COR-L47 (cell line): Measurements from ENCODE around the gene VSNL1.

ENCODE experiments used
- DNase-seq: peaks from one replicate; lab custom pipeline; 2025; lab: John Stamatoyannopoulos, UW

Gene VSNL1

DNA sequence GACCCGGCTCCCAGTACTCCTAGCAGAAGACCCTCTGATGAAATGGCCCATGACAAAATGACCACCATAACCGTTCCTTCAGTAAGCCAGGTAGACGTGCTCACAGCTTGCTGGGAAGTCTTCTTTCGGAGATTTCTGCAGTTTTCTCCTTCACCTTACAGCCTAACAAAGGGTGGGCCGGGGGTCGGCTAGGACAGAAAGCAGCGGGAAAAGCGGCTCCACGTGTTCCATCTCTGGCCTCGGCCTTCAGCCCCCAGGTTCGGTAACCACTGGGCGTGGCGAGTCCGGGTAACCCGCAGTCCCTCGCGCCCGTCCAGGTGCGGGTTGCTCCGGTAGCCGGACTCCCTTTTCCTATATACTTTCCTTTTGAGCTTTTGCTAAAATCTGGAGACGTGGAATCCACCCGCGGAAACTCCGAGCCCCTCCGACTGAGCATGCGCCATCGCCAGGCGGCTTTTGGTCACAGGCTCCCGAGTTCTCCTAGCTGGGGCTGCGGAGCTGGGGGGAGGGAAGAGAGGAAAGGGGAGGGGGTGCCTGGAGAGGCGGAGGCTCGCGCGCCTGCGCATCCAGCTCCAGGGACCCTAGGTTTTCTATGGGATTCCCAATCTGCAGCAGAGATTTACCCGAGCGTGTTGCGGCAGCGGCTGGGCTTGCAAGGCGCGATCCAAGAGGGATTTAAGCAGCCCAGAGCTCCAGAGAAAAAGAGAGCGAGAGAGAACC, at the start of gene VSNL1:
TSS of gene VSNL1 (plus strand) at position 604 of the 720 bp plus-strand sequence. CDS start 51,379 bp downstream, outside the sequence.
- DNase-seq = peak; percentile 92

DNA sequence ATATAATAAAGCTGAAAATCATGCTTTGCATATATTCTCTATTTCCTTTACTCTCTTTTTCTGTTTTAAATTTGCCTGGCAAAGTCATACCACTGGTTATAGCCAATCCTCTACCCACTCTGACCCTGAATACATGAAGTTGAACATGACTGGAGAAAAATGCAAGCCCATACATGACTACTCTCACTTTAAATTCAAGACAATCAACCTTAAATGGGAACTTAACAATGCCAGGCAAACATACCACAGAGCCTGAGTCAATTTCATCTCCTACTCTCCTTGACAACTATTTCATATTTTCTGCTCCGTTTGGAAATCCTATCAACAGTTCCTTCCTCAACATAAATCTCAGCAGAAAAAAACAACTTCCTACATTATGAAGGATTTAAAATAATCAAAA, 44.9 kb upstream of the VSNL1 start:
- no peak for DNase-seq

DNA sequence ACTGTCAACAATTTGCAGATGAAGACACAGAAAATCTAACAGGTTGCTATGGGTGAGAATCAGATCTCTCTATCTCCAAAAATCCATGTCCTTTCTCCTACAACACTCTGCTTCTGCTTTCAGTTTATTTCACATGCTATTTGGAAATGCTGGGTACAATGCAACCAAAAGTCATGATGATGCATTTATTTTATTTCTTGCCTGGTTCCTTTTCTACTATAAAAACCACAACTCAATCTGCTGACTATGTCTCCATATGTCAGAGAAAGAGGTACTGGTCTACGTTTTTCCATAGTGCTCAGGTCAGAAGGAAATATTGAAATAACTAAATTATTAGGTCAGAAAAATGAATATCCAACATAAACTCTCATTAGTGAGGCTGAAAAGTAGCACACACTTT, 42.8 kb upstream of the VSNL1 start:
- no peak for DNase-seq

DNA sequence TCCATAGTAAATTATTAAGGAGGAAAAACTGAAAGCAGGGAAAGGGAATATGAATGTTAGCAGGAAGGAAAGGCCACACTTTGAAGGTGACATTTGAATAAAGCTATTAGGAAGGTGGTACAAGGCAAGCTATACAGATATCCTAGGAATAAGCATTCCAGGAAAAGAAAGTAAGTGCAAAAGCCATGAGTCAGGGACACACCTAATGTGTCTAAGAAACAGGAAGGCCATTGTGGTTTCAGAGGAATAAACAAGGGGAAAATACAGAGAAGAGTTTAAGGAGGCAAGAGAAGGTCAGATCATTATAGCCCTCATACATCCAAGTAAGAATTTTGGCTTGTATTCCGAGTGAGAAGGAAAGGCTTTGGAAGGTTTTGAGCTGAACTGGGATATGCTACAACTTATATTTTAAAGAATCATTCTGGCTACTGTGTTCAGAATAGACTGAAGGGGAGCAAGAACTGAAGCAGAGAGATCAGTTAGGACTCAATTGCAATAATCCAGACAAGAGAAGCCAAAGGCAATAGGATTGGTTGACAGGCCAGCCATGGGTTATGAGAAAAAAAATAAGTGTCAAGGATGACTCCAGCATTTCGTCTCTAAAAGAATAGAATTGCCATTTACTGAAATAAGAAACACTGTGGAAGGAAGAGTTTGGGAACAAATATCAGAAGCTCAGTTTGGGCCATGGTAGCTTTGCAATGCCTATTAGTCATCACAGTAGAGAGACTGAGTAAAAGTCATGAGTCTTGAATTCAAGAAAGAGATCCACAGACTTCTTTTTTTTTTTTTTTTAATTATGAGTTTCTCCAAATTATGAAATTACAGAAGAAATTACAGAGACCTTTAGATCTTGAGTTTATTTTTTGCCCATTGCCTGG, 33.5 kb upstream of the VSNL1 start:
- DNase-seq = no peak

DNA sequence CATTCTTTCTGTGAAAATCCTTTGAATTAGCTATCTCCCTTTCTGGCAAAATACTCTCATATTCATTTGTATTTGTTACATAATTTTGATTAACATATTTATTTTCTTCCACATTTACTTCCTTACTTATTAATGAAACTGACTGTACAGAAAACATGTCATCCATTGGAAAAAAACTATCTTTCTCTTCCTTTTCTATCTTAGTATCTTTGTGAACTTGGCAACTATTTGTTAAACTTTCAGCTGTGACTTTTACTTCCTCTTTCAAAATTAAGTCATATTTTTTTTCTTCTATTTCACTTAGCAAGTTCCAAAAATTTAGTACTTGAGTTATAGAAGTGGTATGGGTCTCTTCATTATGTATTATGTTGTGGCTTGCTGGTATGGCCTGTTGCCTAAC, 24.8 kb upstream of the VSNL1 start:
- DNase-seq = no peak

DNA sequence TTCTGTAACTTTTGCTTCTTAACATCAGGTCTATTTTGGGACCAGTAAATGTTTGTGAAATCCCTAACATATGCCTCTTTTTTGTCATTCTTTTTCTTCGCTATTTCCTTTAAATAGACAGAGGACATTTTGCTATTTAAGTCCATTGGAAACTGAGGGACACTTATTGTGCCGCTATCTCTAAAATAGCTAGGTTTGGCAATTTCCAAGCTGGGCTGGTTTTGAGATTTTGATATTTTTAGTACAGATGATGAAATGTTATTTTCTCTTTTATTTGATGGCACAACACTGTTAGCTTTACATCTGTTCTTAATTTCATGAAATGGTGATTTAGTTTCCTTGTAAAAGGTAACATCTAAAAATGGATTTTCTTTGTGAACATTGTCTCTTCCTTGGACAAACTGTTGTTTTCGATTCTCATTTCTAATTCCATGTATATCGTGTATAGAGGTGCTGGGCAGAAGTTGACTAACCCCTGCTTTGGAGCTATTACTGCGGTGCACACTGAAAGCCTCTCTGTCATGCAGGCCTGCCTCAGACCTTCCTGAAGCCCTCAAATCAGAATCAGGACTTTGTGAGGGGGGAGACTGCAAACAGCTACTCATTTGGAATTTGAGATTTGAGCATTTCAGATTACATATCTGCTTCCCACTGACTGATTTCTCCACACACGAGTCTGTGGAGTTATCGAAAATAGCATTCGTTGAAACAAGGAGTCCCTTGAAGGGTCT, 22.9 kb upstream of the VSNL1 start:
- DNase-seq = no peak

DNA sequence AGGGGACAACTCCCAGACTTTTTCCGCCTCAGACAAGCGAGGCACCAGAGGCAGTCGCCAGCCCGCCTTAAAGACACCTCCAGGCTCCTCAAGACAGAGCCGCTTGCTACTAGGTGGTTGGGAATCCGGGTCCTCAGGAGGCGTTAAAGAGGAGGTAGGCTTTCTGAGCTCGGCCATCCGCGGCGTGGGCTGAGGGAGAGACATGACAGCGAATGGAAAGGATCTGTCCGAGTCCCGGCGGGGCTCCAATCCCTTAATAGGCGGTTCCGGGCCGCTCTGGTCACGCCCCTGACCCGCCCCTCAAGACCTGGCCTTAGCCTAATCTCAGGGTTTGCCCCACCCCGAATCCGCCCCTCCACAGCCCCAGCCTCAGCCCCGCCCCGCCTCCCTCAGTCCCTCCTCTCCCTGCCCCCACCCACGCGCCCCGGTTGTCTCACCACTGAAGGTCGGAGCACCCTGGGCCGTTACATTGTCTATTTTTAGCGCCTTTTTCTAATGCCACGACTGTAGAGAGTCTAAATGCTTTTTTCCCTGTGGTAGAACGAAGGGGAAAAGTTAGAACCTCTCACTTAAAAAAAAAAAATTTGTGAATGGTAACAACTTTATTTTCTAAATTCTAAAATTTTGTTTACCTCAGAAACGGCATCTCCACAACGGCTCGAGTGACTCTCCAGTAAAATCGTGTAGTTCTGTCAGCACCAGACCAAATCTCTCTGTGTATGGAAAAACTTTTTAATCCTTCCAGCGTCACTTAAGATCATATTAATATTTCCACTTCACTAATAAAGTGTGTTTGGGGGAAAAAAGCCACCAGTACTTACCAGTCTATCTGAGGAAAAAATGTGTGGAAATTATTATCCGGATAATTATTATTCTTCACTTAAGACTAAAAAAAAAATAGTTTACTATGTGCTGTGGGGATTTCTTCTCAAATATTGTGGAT, 22.0 kb upstream of the VSNL1 start, which contains the start of gene RAD51AP2:
TSS of gene RAD51AP2 (minus strand) at position 229 of the 943 bp plus-strand sequence. CDS start at position 204, 25 bp downstream.
- peak; percentile 72 for DNase-seq

DNA sequence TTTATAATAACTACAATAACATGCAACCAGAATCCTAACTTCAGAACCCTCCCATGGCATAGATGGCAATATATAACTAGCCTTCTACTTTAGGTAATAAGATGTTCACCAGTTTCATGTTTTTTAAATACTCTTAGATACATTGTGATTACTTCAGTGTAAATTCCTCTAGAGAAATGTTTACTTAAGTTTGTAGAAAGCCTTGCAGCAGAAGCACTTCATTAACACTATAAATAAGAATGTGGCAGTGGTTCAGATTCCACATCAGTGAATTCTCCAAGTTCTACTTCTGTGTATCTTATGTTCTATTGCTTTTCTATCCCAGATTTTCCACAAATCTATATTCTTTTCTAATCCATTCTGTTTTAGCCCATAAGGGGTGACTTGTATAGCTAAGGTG, 21.0 kb upstream of the VSNL1 start:
- no peak for DNase-seq

DNA sequence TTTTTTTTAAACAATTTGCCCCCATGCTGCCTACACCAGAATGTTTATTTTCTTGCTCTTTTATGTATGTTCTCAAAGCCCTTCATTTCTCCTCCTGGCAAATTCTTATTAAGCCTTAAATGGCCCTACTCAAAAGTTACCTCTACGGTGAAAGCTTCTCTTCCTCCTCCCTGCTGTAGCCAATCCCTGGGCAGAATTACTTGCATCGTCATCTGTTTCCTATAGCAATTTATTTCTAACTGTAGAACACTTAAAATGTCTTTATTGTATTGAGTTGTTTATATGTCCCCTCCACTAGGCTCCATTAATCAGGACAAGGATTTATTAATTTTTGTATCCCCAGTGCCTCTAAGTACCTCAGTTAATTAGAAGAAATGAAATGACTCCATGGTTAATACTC, 19.7 kb upstream of the VSNL1 start:
- no peak for DNase-seq

DNA sequence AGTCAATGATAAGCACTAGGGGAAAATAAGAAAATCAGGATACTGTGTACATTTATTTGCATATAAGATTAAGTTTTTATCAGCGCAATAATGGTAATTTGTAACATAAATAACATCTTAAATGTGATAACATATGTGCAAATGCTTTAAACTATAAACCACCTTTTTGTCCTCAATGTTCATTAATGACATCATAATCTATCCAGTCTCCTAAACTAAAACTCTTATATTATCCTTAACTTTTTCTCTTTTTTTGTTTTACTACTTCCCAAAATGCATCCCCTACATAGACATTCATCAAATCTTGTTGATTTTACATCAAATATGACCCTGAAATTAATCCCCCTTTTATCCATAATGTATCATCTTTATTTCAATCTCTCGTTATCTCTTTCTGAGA, 18.9 kb upstream of the VSNL1 start:
- DNase-seq = no peak

DNA sequence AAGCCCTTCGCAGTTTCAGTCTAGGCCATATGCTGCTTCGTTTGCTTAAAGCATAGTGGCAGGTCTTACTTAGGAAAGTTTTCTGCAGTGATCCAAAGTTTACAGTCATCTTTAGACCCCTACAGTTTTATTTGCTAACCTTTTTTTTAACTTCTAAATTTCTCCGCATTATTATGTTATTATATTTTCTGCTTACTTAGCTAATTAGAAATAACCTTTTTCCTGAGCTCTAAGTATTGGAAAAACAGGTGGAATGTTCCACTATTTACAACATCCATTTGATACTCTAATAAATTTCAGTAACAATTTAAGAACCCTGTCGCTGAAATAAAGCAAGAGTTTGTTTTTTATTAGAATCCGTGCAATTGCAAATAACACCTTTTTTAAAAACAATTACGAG, 18.2 kb upstream of the VSNL1 start:
- DNase-seq = no peak

DNA sequence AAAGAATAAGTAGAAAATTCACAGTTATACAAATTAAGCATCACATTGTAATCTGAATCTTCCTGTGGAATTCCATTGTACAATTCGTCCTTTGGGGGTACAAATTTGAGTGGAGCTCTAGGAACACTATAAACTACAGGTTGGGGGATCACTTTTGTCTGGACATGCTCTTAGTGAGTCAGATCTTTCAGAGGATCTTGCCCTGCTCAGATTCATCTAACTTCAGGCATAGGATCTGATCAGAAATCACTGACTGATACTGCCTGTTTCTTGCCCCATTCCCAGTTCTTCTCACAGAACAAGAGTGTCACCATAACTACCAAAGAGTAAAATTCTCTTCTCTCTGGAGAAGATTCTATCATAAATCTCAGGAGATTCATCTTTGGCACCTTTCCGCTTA, 10.7 kb upstream of the VSNL1 start:
- no peak for DNase-seq

DNA sequence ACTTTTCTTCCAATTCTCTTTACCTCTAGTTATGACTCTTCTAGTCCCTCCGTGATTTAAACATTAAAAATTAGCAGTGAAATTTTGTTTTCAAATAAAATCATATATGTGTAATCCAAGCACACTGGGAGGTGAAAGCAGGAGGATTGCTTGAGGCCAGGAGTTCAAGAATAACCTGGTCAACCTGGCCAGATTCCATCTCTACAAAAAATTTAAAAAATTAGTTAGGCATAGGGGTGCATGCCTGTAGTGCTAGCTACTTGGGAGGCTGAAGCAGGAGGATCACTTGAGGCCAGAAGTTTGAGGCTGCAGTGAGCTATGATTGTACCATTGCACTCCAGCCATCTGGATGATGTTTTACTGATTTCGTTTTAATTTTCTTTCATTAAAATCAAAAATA, 7.0 kb upstream of the VSNL1 start:
- DNase-seq = no peak

DNA sequence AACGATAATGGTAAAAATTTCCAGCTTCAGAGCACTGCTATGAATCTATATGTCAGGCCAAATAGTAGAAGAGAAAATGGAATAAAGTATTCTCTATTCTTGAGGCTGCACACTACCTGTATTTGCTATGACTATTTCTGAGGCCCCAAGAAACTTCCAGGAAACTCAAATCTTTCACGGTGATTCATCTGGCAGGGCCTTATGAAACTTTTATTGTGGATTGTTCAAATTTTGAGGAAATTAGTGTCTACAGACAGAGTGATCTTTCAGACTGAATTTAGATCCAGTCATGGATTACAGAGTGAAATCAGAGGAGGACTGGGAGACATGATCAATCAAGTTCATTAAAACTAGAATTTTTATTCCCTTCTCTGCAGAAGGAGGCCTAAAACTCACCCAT, 4.1 kb upstream of the VSNL1 start:
- DNase-seq = no peak

DNA sequence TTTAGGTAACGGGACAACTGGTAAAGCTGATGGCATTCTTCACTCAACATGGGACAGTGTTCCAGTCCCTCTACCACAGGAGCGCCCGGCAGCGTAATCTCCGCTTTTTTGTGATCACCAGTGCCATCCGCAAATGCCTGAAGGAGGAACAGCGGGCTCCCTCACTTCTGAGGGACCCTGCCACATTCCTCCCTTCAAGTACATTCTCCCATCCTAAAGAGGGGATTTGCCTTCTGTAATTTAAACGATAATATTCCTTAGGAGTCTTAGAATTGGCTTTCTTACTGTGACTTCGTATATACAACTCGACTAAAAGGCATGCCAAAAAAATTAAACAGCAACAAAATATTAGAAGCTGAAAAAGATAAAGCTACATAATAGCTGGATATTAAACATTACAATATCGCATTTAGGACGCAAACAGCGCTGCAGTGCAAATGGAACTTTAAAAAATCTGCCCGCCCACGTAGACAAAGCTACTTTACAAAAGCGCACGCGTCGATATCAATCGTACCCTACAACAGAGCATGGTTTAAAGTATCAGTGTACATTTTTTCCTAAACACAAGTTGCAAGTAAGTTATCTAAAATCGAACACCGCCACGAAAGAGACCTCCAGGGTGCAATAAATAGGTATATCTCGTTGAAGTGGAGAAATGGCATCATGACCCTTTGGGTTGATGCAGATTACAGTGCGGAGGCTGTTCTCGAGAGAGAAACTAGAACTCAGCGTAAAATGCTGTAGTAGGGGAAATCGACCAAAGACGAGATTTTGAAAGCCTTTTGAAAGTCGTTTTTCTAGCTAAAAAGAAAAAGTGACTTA, 2.3 kb upstream of the VSNL1 start:
- DNase-seq = no peak

DNA sequence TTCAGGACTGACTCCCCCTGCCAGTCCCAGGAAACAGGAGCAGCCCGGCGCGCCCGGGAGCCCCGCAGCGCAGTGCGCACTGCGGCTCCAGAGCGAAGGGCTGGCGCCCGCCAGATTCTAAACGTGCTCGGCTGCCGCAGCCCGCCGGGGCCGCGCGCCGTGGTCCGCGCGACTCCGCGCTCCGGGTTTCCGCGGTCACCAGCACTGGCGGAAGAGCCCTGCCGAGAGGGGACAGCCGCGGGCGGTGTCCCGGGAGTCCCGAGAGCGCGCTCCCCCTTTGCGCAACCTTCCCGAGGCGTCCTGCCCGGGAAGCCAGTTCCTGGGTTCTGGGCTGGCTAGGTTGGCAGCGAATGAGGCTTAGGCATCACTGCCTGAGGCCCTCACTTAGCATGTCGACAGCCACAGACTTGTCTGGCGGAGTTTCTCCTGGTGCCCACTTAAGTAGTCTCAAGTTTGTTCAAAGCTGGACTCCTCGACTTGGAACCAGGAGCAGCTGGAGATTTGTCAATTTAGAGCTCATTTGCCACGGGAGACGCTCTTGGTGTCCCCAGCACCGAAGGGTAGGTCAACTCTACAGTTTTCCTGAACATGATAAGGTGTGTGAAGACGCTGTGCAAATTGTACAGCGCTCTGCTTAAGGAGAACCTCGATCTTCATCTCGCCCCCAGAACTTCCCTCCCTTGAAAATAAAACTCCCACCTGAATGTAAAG, 1.5 kb upstream of the VSNL1 start:
- peak; percentile 68 for DNase-seq

DNA sequence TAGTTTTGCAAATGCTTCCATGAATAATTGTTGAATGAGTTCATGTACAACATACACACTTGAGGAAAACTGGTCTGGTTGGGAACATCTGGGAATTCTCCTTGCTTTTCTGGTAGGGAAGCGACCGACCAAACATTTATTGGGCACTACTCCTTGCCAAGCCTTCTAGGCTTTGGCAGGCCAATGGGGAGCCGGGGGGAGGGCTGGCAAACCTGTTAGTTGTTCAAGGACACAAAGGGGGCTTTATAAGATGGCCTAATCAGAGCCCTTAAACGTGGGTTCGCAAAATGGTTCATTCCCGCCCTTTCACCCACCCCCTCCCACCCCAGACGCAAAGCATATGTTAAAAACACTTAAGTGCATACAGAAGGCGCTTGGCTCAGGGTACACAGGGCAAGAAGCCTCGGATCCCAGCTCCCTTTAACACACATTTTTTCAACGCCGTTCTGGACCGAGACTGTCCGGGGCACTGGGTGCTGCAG, 844 bp upstream of the VSNL1 start:
- DNase-seq = peak; percentile 14

DNA sequence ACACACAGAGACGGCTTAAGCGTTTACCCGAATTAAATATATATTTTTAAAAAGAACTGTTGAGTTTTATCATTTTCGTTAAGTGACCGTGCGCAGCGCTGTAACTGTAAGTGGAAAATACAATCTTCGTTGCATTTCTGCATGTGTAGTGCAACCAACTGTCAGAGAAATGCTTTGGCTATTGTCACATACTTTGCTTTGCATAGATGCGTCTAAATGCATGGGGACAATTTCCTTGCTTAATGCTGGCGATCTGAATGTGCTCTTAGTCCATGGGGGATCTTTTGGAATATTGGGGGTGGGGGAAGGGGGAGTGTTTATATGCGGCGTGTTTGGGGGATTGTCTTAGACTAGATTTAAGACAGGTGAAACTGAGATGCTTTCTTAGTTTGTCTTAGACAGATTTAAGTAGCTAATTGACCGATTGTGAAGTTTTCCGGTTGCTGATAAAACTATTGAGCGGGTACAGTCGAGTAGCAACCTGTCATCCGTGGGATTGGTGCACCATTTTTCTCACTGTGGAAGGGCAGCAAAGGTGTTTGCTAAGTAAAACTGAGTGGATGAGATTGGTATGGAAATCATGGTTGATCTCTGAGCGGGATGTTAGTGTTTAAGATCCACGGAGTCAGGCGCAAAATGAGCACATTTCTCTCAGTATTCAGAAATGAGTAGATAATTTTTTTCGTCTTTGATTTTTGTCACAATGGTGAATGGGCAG, 476 bp downstream of the VSNL1 start:
- DNase-seq = no peak

DNA sequence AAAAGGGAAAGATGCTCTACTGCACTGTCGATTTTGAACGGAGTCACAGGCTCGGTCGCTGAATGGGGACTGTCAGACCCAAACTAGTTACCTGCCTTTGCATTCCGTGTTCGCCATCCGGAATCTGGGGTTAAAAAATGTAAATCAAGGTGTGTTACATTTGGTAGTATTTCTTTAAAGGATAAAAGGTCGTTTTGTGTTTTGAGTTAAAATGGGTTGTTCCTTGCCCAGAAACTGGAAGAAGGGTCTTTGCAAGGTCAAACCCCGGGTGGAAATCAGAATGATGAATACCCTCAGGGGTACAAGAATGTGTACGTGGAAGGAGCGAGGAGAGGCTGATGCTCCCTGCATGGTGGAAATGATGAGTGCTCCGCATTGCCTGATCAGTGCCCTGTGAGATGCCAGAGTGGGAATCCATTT, 1.0 kb downstream of the VSNL1 start:
- no peak for DNase-seq
